Gastroesophageal sphincter (tissue), 2 donors: ENCODE results near the gene PSMD5.
A peak's percentile ranks its signal among the peaks of the same experiment; 100 is the strongest.

ENCODE experiments used
- POLR2A ChIP-seq, 2 donors: fragments of 450-650 bp; IDR thresholded peaks; one replicate each; pipeline ENCODE4 v1.6.1; 2017; ENCODE audit warnings: antibody characterized with exemption in 2 of 2, mild to moderate bottlenecking in 2 of 2, moderate library complexity in 1 of 2
- POLR2AphosphoS5 ChIP-seq: sonication (generic); formaldehyde crosslinking; IDR thresholded peaks from one replicate; pipeline ENCODE4 v1.6.1; 2017; ENCODE audit warnings: antibody characterized with exemption

DNA sequence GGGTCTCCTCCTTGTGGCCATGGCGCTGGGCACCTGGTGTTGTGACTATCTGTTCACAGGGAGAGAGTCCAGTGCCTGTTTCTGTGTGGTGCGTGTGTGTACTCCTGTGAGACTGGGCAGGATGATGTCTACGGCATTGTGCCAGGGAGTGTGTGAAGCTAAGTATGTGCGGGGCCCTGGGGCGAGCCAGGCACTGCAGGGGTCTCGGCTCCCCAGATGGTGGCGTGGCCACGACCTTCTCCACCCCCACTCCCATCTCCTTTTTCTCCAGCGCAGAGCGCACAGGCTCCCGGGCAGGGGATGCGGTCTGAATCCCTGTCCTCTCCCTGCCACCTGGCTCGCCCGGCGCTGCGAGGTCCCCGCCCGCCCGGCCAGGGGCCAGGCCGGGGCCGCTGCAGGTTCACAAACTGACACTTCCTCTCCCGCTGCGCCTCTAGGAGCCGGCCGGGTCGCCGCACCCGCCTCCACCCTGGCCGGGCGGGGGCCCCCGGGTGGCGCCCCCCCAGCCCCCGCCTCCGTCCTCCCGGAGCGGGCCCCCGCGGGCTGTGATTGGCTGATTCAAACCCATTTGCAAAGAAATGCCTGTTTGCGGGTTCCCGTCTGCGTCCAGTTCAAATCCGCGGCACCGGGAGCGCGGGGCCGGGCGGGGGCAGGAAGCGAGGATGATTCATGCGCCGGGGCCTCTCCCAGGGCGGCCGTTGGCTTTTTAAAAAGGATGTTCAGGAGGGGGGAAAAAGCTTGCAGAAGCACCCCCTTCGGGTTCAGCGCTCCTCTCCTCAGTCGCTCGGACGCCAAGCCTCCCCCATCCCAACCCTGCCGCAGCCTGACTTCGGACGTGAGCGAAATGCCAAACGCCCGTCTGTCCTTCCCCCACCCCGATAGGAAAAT lies 33.5 kb upstream of the PSMD5 start:
- TF ChIP-seq POLR2A (IDR thresholded peaks at IDR 0.05) (peak; percentile 25 to 37), POLR2AphosphoS5 (peak; percentile 81)
